OCI-M1 (cell line): ENCODE data around the gene KLHL20.

Source experiments
- DNase-seq: peaks from one replicate; lab custom pipeline; 2025; lab: John Stamatoyannopoulos, UW

KLHL20 gene

GRCh38 chr1:173832748-173833147, 118.0 kb downstream of the KLHL20 start:
- DNase-seq = no peak
